Progenitor cell of endocrine pancreas (in vitro differentiated cells): ENCODE results near the gene ZGLP1. TPM values are rescaled to one million over a fixed set of nuclear protein-coding genes. Genes with fewer than 3 reads are reported as not detected.
A peak's percentile ranks its signal among the peaks of the same experiment; 100 is the strongest.

Source experiments
- DNase-seq: peaks from one replicate; pipeline ENCODE4 v3.0.0; 2021; ENCODE audit warnings: low spot score; ENCODE audit not compliant: unreplicated experiment
- H3K27ac Mint-ChIP-seq: 2 replicates; pipeline ENCODE4 v1.8.0; 2021; ENCODE audit warnings: mild to moderate bottlenecking, moderate library complexity, mixed read lengths
- H3K27me3 Mint-ChIP-seq: 2 replicates; pipeline ENCODE4 v1.8.0; 2021; ENCODE audit warnings: mixed read lengths
- H3K36me3 Mint-ChIP-seq: 2 replicates; pipeline ENCODE4 v1.8.0; 2022; ENCODE audit warnings: mixed read lengths; ENCODE audit not compliant: insufficient read depth
- H3K4me1 Mint-ChIP-seq: 2 replicates; pipeline ENCODE4 v1.8.0; 2021; ENCODE audit warnings: low read depth, mixed read lengths
- H3K4me3 Mint-ChIP-seq: 2 replicates; pipeline ENCODE4 v1.8.0; 2021; ENCODE audit warnings: low read depth, mild to moderate bottlenecking, moderate library complexity, mixed read lengths
- H3K9me3 Mint-ChIP-seq: 2 replicates; pipeline ENCODE4 v1.8.0; 2021; ENCODE audit warnings: low read depth, mixed read lengths
- total RNA-seq: library from RNA; stranded (reverse); gene quantifications from 2 replicates; pipeline ENCODE4 v1.2.1, GENCODE V29; 2021
- TF ChIP-seq, protein P1 (sequence below): fragments of 200-600 bp; sonication (generic); IDR thresholded peaks from one replicate; pipeline ENCODE4 v1.5.0; 2021; ENCODE audit warnings: antibody characterized with exemption, mild to moderate bottlenecking; ENCODE audit not compliant: unreplicated experiment

The ZGLP1 gene
- total RNA-seq, 1 donor from 2014 or later: 26.8 TPM

DNA sequence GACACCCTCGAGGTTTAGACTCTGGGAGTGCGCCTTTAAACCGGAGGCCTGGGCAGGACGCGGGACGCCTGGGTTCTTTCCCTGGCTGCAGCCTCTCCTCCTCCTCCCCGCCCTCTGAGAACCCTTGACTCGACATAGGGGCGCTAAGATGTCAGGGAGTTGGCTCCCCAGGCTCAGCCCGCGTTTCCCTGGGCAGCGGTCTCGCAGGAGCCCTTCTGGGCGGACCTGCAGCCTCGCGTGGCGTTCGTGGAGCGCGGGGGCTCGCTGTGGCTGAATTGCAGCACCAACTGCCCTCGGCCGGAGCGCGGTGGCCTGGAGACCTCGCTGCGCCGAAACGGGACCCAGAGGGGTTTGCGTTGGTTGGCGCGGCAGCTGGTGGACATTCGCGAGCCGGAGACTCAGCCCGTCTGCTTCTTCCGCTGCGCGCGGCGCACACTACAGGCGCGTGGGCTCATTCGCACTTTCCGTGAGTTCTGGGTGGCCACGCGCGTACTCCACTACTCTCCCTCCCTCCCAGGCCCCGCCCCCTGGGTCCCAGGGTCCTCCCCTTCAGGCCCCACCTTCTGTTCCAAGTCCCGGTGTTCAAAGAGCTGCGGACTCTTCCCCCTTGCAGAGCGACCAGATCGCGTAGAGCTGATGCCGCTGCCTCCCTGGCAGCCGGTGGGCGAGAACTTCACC is 18.6 kb downstream of the ZGLP1 start:
- Mint-ChIP-seq H3K27ac (no peak overlapping the region), H3K36me3 (no peaks in the 10 kb centered on the region), H3K4me1 (peaks cover 12% of the 10 kb centered on the region), H3K4me3 (no peak overlapping the region), H3K27me3 (peaks cover 96% of the 10 kb centered on the region), H3K9me3 (no peaks in the 10 kb centered on the region)
- TF ChIP-seq, protein P1, sequence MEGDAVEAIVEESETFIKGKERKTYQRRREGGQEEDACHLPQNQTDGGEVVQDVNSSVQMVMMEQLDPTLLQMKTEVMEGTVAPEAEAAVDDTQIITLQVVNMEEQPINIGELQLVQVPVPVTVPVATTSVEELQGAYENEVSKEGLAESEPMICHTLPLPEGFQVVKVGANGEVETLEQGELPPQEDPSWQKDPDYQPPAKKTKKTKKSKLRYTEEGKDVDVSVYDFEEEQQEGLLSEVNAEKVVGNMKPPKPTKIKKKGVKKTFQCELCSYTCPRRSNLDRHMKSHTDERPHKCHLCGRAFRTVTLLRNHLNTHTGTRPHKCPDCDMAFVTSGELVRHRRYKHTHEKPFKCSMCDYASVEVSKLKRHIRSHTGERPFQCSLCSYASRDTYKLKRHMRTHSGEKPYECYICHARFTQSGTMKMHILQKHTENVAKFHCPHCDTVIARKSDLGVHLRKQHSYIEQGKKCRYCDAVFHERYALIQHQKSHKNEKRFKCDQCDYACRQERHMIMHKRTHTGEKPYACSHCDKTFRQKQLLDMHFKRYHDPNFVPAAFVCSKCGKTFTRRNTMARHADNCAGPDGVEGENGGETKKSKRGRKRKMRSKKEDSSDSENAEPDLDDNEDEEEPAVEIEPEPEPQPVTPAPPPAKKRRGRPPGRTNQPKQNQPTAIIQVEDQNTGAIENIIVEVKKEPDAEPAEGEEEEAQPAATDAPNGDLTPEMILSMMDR: no peak
- DNase-seq: no peak

GRCh38 chr19:10290357-10290875 is 19.2 kb downstream of the ZGLP1 start:
- DNase-seq: no peak

DNA sequence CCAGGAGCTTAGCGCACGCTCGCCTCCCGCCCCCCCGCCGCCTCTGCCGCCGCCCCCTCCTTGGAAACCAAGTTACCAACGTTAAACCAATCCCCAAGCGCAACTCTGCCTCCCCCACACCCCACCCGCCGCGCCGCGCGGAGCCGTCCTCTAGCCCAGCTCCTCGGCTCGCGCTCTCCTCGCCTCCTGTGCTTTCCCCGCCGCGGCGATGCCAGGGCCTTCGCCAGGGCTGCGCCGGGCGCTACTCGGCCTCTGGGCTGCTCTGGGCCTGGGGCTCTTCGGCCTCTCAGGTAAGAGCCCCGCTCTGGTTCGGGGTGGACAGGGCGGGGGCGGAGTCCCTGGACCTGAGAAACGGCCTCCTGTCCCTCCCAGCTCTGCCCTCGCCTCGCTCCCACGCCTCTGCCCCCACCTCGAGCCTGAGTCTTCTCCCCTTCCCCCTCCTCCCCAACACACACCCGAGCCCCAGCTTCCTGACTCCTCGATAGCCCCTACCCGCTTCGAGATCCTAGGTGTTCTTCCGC is 19.7 kb downstream of the ZGLP1 start, which contains the start of gene ICAM5:
TSS of gene ICAM5 (plus strand) at position 117 of the 521 bp plus-strand sequence. CDS start at position 209, 92 bp downstream.
- H3K27ac Mint-ChIP-seq: no peak within 1 kb of the TSS
- H3K36me3 Mint-ChIP-seq: no peaks in the 10 kb centered on the region
- H3K4me3 Mint-ChIP-seq: peak within 1 kb of the TSS; percentile 52
- H3K9me3 Mint-ChIP-seq: no peaks in the 10 kb centered on the region
- no peak for DNase-seq
- H3K4me1 Mint-ChIP-seq: peaks cover 7% of the 10 kb centered on the region
- TF ChIP-seq, protein P1: no peak
- H3K27me3 Mint-ChIP-seq: peaks cover 96% of the 10 kb centered on the region

More at GRCh38 chr19:10290357-10290875, 19.2 kb downstream of the ZGLP1 start:
- Mint-ChIP-seq H3K36me3 (no peaks in the 10 kb centered on the region), H3K9me3 (no peaks in the 10 kb centered on the region), H3K4me3 (peak overlapping the region; percentile 21), H3K27me3 (peaks cover 96% of the 10 kb centered on the region), H3K4me1 (peaks cover 7% of the 10 kb centered on the region), H3K27ac (no peak overlapping the region)
- TF ChIP-seq, protein P1: no peak

DNA sequence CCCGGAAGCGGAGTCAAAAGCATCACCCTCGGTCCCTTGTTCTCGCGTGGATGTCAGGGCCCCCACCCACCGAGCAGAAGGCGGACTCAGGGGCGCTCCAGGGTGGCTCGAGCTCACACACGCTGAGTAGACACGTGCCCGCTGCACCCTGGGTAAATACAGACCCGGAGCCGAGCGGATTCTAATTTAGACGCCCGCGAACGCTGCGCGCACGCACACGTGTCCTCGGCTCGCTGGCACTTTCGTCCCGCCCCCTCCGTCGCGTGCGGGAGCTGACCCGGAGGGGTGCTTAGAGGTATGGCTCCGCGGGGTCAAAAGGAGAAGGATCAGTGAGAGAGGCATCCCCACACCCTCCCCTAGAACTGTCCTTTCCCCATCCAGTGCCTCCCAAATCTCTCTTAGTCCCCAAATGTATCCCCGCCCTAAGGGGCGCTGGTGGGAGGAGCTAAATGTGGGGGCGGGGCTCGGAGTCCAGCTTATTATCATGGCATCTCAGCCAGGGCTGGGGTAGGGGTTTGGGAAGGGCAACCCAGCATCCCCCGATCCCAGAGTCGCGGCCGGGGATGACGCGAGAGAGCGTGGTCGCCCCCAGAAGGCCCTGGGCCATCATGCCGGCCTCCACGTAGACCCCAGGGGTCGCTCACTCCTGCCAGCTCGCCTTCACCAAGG is 20.3 kb downstream of the ZGLP1 start:
- peaks cover 7% of the 10 kb centered on the region for H3K4me1 Mint-ChIP-seq
- no peak overlapping the region for H3K4me3 Mint-ChIP-seq
- no peak for DNase-seq
- peaks cover 91% of the 10 kb centered on the region for H3K27me3 Mint-ChIP-seq
- H3K27ac Mint-ChIP-seq: no peak overlapping the region
- no peaks in the 10 kb centered on the region for H3K36me3 Mint-ChIP-seq
- H3K9me3 Mint-ChIP-seq: no peaks in the 10 kb centered on the region
- TF ChIP-seq, protein P1: no peak

DNA sequence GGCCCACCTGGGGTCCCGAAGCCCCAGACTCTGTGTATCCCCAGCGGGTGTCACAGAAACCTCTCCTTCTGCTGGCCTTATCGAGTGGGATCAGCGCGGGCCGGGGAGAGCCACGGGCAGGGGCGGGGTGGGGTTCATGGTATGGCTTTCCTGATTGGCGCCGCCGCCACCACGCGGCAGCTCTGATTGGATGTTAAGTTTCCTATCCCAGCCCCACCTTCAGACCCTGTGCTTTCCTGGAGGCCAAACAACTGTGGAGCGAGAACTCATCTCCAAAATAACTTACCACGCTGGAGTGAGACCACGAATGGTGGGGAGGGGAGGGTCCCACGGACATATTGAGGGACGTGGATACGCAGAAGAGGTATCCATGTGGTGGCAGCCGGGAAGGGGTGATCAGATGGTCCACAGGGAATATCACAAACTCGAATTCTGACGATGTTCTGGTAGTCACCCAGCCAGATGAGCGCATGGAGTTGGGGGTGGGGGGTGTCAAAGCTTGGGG is 20.9 kb downstream of the ZGLP1 start:
- H3K4me3 Mint-ChIP-seq: peak overlapping the region; percentile 52
- peaks cover 7% of the 10 kb centered on the region for H3K4me1 Mint-ChIP-seq
- H3K27me3 Mint-ChIP-seq: peaks cover 88% of the 10 kb centered on the region
- no peak for DNase-seq
- H3K9me3 Mint-ChIP-seq: no peaks in the 10 kb centered on the region
- no peaks in the 10 kb centered on the region for H3K36me3 Mint-ChIP-seq
- TF ChIP-seq, protein P1: no peak
- no peak overlapping the region for H3K27ac Mint-ChIP-seq
